Spleen (tissue), 11 donors: ENCODE measurements around the gene CIT. TPM values are rescaled to one million over a fixed set of nuclear protein-coding genes. Genes with fewer than 3 reads are reported as not detected.
"Not testable (repeated sequence)": the region's sequence is repeated elsewhere in the genome, so short reads cannot be mapped to it uniquely, and the experiment has no call there.

Experiments
- DNase-seq: peaks from one replicate; pipeline ENCODE4 v3.0.0-alpha.2; 2020
- H3K27ac ChIP-seq, 8 donors: fragments of 200-600 bp; sonication (generic) in 7 of 8; 1 replicate in 4 of 8; 2 replicates in 4 of 8; pipeline versions ENCODE4 v1.5.0 to v1.8.0; 2016 to 2021; ENCODE audit warnings: inconsistent platforms in 4 of 8, mild to moderate bottlenecking in 4 of 8, moderate library complexity in 1 of 8
- H3K27me3 ChIP-seq, 7 donors: fragments of 200-600 bp; sonication (generic) in 6 of 7; replicated peaks in 1 of 7; 1 replicate in 4 of 7; 2 replicates in 3 of 7; pipeline versions ENCODE4 v1.5.0 to v1.8.0; 2016 to 2021; ENCODE audit warnings: inconsistent platforms in 3 of 7, mild to moderate bottlenecking in 1 of 7
- H3K36me3 ChIP-seq, 6 donors: fragments of 200-600 bp; sonication (generic) in 5 of 6; 1 replicate in 4 of 6; 2 replicates in 2 of 6; pipeline versions ENCODE4 v1.5.0 to v1.8.0; 2016 to 2021; ENCODE audit warnings: inconsistent platforms in 2 of 6
- H3K4me1 ChIP-seq, 6 donors: fragments of 200-600 bp; sonication (generic) in 5 of 6; 1 replicate in 3 of 6; 2 replicates in 3 of 6; pipeline versions ENCODE4 v1.5.0 to v1.8.0; 2016 to 2021; ENCODE audit warnings: inconsistent platforms in 3 of 6
- H3K4me3 ChIP-seq, 8 donors: fragments of 200-600 bp; sonication (generic) in 7 of 8; 1 replicate in 4 of 8; 2 replicates in 4 of 8; pipeline versions ENCODE4 v1.5.0 to v1.8.0; 2016 to 2021; ENCODE audit warnings: inconsistent platforms in 4 of 8, mild to moderate bottlenecking in 4 of 8, moderate library complexity in 2 of 8
- H3K9me3 ChIP-seq, 8 donors: fragments of 200-600 bp; sonication (generic) in 7 of 8; 1 replicate in 4 of 8; 2 replicates in 4 of 8; pipeline versions ENCODE4 v1.5.0 to v1.8.0; 2016 to 2021; ENCODE audit warnings: inconsistent platforms in 4 of 8
- POLR2A ChIP-seq, 3 donors: fragments of 450-650 bp; IDR thresholded peaks; one replicate each; pipeline ENCODE4 v1.5.1; 2017; ENCODE audit warnings: antibody characterized with exemption in 3 of 3, mild to moderate bottlenecking in 1 of 3
- POLR2AphosphoS5 ChIP-seq, 3 donors: sonication (generic); formaldehyde crosslinking; IDR thresholded peaks; one replicate each; pipeline ENCODE4 v1.5.1; 2017; ENCODE audit warnings: antibody characterized with exemption in 3 of 3
- WGBS, 5 donors: extraction: QIAGEN DNeasy Blood & Tissue Kit in 3 of 5; methylation state at CpG; one replicate each; pipeline versions ENCODE4 v1.1.5 to v1.1.7; 2013 to 2018; 5-methylcytosine and 5-hydroxymethylcytosine counted together
- intact Hi-C: fragments of 100-400 bp; cut with DNase I; formaldehyde crosslinking; loops from one replicate; pipeline ENCODE4 v1.15.0; 2023; ENCODE audit warnings: low total_unique reads
- polyA plus RNA-seq, 3 donors: library from polyadenylated mRNA; stranded (reverse); fragments of 200-250 nt; gene quantifications; one replicate each; pipeline ENCODE4 v1.2.1, GENCODE V29; 2013
- total RNA-seq, 7 donors: library from RNA; depleted of rRNA in 3 of 7; stranded (reverse); fragments of >200 nt in 3 of 7; fragmentation: NEBNext Ultra II Directional in 4 of 7; extraction: Animal tissue kit (Norgen Biotek cat#: 25700) in 4 of 7; gene quantifications; one replicate each; pipeline versions ENCODE4 v1.1.0 to v1.2.1, GENCODE V29; 2016 to 2021
- TF ChIP-seq, protein P1 (sequence below), 11 experiments: fragments of 200-600 bp in 7 of 11; fragments of 450-650 bp in 4 of 11; sonication (generic) in 4 of 11; IDR thresholded peaks in 8 of 11; conservative IDR thresholded peaks in 3 of 11; 1 replicate in 7 of 11; 2 replicates in 4 of 11; pipeline versions ENCODE4 v1.4.0 to v1.8.0; 2016 to 2021; ENCODE audit warnings: antibody characterized with exemption in 11 of 11, inconsistent platforms in 4 of 11, mild to moderate bottlenecking in 1 of 11
- donor health status: healthy with polysubstance abuse.
- donor health status: DM: no; HTN: no; CAD: no; lungs with moderate emphysema.
- donor health status: DM: no; HTN: no; CAD: no.
- donor health status: Bipolar disorder and iron deficiency.
- donor health status: healthy.
- donor health status: DM: no; HTN: no; CAD: no.
- donor health status: DM: yes; HTN: yes; CAD: no.

CIT gene
- total and polyA plus RNA-seq, 10 donors = 1.9 to 54.3 (median 24.5) TPM

DNA sequence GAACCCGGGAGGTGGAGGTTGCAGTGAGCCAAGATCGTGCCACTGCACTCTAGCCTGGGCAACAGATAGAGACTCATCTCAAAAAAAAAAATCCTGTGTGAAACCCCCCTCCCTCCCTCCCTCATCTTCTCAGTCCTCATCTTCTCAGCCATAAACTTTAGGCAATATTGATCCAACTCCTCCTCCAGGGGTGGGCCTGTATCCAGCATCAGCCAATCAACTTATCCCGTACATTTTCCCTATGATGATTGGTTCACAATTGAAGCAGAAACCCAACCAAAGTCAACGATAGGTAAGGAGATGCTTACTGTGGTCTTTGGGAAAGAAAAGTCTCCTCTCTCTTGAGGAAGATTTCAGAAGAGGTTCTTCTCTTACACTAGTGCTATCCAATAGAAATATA lies 33.5 kb upstream of the CIT start:
- no peak for TF ChIP-seq POLR2A (IDR thresholded peaks at IDR 0.05)
- TF ChIP-seq, protein P1, sequence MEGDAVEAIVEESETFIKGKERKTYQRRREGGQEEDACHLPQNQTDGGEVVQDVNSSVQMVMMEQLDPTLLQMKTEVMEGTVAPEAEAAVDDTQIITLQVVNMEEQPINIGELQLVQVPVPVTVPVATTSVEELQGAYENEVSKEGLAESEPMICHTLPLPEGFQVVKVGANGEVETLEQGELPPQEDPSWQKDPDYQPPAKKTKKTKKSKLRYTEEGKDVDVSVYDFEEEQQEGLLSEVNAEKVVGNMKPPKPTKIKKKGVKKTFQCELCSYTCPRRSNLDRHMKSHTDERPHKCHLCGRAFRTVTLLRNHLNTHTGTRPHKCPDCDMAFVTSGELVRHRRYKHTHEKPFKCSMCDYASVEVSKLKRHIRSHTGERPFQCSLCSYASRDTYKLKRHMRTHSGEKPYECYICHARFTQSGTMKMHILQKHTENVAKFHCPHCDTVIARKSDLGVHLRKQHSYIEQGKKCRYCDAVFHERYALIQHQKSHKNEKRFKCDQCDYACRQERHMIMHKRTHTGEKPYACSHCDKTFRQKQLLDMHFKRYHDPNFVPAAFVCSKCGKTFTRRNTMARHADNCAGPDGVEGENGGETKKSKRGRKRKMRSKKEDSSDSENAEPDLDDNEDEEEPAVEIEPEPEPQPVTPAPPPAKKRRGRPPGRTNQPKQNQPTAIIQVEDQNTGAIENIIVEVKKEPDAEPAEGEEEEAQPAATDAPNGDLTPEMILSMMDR (IDR thresholded peaks at IDR 0.05 in 8 of 11, conservative IDR thresholded peaks at IDR 0.05 in 3 of 11) = no peak
- TF ChIP-seq POLR2AphosphoS5 (IDR thresholded peaks at IDR 0.05) = no peak
- intact Hi-C loops = no loop called here
- WGBS, 5 donors = 84 to 96% (median 90%) methylated on average over 4 of the region's 4 CpGs

DNA sequence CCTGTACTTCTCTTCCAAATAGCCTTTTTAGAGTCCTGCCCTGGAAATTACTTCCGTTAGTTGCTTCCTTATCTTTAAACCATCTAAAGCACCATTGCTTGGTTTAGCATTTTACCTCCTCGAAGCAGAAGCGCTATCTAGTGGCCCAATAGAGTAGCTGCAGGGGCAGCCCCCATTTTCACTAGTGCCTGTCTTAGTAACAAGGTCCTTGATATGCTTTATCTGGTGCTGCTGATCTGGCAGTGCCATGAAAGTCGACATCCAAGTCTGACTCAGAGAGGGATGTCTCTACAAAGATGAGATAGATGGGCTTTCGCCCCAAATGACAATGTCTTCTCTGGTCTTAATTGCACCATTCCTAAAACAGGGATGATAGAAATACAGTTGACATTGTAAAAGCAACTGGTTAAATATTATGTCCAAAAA lies 25.0 kb upstream of the CIT start:
- no peak overlapping the region for H3K4me3 ChIP-seq
- no peak overlapping the region for H3K27ac ChIP-seq
- TF ChIP-seq POLR2A (IDR thresholded peaks at IDR 0.05) = no peak
- TF ChIP-seq, protein P1 (IDR thresholded peaks at IDR 0.05 in 8 of 11, conservative IDR thresholded peaks at IDR 0.05 in 3 of 11) = peak; percentile 64 to 88 (median 79)
- H3K36me3 ChIP-seq = no peaks in the 10 kb centered on the region
- peak; percentile 78 for DNase-seq
- H3K4me1 ChIP-seq = peaks cover 0 to 6% (median 4%) of the 10 kb centered on the region in 6 donors
- 0 to 2% (median 1%) methylated on average over 5 of the region's 5 CpGs for WGBS, 5 donors
- H3K27me3 ChIP-seq = peaks cover 0 to 7% (median 0%) of the 10 kb centered on the region in 7 donors
- H3K9me3 ChIP-seq = no peaks in the 10 kb centered on the region
- intact Hi-C loops = no loop called here

More for the DNA sequence above, 33.5 kb upstream of the CIT start:
- no peaks in the 10 kb centered on the region for H3K9me3 ChIP-seq
- no peak for DNase-seq
- no peaks in the 10 kb centered on the region for H3K4me1 ChIP-seq
- H3K36me3 ChIP-seq = no peaks in the 10 kb centered on the region
- H3K27me3 ChIP-seq = no peaks in the 10 kb centered on the region
- no peak overlapping the region for H3K27ac ChIP-seq
- H3K4me3 ChIP-seq = no peak overlapping the region

DNA sequence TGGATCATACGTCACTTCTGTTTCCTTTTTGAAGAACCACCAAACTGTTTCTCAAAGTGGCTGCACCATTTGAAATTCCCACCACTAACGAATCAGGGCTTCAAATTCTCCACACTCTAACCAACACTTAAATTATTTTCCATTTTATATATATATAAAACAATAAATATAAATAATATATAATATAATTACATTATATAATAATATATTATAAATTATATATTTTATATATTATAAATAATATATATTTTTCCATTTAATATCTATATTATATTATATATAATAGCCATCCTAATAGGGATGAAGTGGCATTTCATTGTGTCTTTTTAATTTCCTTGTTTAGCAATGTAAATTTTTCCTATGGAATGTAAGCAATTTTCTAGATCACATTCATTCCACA lies 24.6 kb upstream of the CIT start:
- no peaks in the 10 kb centered on the region for H3K9me3 ChIP-seq
- TF ChIP-seq, protein P1 (IDR thresholded peaks at IDR 0.05 in 8 of 11, conservative IDR thresholded peaks at IDR 0.05 in 3 of 11) = no peak
- TF ChIP-seq POLR2A (IDR thresholded peaks at IDR 0.05) (no peak), POLR2AphosphoS5 (IDR thresholded peaks at IDR 0.05) (no peak)
- no peak overlapping the region for H3K27ac ChIP-seq
- H3K4me1 ChIP-seq = peaks cover 0 to 6% (median 4%) of the 10 kb centered on the region in 6 donors
- no peak for DNase-seq
- intact Hi-C loops = no loop called here
- no peak overlapping the region for H3K4me3 ChIP-seq
- WGBS, 5 donors = 61 to 87% (median 63%) methylated on average over 2 of the region's 2 CpGs
- peaks cover 0 to 7% (median 0%) of the 10 kb centered on the region in 7 donors for H3K27me3 ChIP-seq
- no peaks in the 10 kb centered on the region for H3K36me3 ChIP-seq

DNA sequence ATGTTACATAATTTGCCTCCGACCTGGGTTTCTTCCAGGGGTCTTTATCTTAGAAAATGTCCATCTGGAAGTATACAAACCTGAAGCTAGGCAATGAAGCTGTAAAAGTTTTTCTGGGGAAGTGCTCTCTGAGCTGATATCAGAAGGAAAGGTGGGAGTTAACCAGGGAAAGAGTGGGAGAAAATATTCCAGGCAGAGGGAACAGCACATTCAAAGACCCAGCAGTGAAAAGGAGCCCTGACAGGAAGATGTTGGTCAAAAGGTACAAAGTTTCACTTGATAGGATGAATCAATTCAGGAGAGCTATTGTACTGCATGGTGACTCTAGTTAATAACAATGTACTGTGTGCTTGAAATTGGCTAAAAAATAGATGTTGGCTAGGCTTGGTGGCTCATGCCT lies 17.8 kb upstream of the CIT start:
- Histone ChIP-seq H3K4me1 (no peaks in the 10 kb centered on the region), H3K4me3 (no peak overlapping the region), H3K9me3 (peaks cover 0 to 5% (median 0%) of the 10 kb centered on the region in 8 donors), H3K27me3 (peaks cover 0 to 12% (median 0%) of the 10 kb centered on the region in 7 donors), H3K36me3 (no peaks in the 10 kb centered on the region), H3K27ac (no peak overlapping the region)
- no peak for DNase-seq
- intact Hi-C loops = no loop called here
- 38 to 79% (median 48%) methylated on average over 1 of the region's 1 CpG for WGBS, 5 donors
- TF ChIP-seq, protein P1 (IDR thresholded peaks at IDR 0.05 in 8 of 11, conservative IDR thresholded peaks at IDR 0.05 in 3 of 11) = no peak
- TF ChIP-seq POLR2AphosphoS5 (IDR thresholded peaks at IDR 0.05) (no peak), POLR2A (IDR thresholded peaks at IDR 0.05) (no peak)

DNA sequence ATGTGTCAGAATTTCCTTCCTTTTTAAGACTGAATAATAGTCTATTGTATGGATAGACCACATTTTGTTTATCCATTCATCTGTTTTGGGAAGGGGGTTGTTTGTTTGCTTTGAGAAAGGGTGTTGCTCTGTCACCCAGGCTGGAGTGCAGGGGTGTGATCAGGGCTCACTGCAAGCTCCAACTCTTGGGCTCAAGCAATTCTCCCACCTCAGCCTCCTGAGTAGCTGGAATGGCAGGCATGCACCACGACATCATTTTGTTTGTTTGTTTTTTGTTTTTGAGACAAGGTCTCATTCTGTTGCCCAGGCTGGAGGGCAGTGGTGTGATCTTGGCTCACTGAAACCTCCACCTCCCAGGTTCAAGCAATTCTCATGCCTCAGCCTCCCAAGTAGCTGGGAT lies 15.5 kb upstream of the CIT start:
- WGBS, 5 donors = 31 to 63% (median 53%) methylated on average over 1 of the region's 1 CpG
- H3K9me3 ChIP-seq, H3K4me1 ChIP-seq, DNase-seq, H3K4me3 ChIP-seq, intact Hi-C loops, H3K27ac ChIP-seq, H3K36me3 ChIP-seq: not testable (repeated sequence)
- peaks cover 0 to 12% (median 0%) of the 10 kb centered on the region in 7 donors for H3K27me3 ChIP-seq
